GM18498 (cell line): ENCODE results near the gene TMCC1.
"Not testable (repeated sequence)": the region's sequence is repeated elsewhere in the genome, so short reads cannot be mapped to it uniquely, and the experiment has no call there.

Source experiments
- ATAC-seq: cut with Tn5 transposase; IDR thresholded peaks from one replicate; pipeline ENCODE4 v1.9.1; 2021; ENCODE audit warnings: mild to moderate bottlenecking, moderate library complexity; ENCODE audit not compliant: unreplicated experiment

Gene TMCC1

DNA sequence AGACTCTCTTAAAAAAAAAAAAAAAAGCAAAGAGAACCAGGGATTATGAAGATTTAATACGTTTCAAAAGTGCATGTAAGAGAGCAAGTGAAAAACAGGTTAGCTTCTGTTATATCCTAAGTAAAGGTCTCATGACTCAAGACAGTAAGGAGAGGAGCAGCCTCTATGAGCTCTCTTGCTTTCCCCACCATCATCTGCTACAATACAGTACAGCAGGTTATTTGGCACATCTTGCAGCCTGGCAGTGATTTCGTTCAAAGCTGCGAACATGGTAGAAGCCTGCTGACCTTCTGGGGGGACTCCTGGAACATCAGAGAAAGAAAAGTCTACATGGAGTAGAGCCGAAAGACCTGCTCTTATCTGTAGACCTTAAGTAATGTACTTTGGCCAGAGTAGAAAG lies 157.9 kb downstream of the TMCC1 start:
- no peak for ATAC-seq

DNA sequence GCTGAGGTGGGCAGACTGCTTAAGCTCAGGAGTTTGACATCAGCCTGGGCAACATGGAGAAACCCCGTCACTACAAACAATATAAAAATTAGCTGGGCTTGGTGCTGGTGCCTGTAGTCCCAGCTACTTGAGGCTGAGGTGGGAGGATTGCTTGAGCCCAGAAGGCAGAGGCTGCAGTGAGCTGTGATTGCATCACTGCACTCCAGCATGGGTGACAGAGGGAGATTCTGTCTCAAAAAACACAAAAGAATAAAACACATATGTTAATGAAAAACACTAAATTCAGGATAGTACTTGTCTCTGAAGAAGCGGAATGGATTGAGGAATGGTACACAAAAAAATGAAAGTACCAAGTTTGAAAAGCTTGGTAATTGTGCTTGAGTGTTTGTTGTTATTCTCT lies 159.1 kb downstream of the TMCC1 start:
- no peak for ATAC-seq

DNA sequence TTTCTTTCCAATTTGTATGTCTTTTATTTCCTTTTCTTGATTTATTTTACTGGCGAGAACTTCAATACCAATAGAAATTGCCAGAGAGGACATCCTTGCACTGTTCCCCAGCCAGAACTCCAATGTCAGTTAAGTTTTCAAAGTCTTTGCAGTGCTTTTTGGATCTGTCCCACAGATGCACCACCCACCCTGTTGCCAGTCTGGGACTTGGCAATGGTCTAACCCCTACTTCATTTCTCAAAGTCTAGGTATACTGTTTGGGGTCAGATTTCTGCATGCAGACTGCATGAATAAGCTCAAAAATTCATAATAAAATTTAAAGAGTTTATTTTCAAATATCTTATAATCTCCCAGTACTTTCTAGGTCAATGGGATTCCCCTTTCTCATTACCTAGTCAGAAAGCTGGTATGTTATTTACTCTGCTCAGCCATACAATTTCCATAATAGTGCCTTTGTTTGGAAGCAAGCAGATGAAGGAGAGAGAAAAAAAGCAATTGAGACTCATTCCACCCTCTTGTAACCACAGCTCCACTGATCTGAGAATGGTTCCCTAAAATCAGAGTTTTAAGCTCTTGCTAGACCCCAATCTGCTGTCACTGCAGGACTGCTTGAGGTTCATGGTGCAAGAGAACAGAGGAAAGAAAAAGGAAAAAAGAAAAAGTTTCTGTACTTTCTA lies 161.2 kb downstream of the TMCC1 start:
- ATAC-seq = no peak

DNA sequence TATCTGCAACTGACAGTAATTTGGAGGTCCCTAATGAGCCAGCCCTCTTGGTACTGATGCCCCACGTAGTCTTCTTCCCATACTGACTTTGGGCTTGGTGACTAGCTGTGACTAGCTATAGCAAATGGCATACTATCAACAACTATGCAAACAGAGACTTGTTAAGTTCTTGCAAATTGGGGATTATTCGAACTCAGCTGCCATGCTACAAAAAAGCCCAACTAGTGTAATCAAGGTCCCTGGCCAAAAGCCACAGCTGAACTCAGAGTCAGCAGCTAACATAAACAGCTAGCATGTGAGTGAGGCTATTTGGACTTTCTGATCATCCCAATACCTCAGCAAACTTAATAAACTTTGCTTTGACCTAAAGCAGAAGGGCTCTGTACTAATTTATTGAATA lies 165.8 kb downstream of the TMCC1 start:
- ATAC-seq = no peak

DNA sequence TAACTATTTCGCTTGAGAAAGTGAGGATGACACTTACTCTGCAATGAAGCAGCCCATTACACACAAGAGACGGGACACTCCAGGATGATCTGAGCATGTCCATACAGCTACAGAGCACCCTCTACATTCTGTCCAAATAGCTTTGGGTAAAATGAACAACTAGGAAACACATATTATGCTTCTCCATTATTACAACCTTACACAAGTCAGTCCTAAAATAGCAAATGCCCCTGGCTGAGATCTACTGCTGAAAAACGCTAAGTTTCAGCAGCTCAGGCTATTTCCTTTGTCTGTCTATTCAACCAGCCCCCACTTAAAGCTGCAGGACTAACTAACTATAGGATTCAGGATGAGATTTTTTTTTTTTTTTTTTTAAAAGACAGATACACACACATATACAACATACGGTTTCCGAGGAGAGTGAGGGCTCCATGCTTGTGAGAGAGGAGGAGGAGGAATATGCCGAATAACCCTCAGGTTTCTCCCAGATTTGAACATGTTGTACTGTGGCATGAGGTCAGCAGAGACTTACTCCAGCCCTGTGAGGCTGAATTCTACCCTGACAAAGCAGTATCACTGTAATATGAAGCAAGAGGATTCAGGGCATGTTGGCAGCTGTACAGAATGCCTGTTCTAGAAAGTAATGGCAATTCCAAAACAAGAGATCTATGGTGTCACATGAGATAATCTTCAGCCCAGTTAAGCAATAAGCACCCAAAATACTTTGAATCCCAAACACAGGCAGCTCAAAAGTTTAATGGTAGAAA lies 169.8 kb downstream of the TMCC1 start:
- ATAC-seq = no peak

DNA sequence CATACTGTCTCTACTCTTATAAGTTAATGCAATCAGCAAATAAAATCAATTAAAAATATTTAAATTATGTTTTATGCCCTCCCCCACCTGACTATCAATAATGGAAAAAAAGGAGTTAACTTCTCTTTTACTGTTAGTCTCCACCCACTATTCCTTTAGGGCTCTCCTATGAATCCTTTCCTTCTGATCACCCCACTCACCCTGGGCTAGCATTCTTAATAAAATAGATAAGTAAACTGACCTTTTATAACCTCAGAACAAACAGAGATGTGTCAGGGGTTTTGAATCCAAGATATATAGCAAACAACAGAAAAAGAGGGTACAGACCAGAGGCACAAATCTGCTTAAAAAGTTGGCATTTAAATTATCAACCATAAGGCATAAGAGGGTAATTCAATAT lies 171.0 kb downstream of the TMCC1 start:
- ATAC-seq = no peak

DNA sequence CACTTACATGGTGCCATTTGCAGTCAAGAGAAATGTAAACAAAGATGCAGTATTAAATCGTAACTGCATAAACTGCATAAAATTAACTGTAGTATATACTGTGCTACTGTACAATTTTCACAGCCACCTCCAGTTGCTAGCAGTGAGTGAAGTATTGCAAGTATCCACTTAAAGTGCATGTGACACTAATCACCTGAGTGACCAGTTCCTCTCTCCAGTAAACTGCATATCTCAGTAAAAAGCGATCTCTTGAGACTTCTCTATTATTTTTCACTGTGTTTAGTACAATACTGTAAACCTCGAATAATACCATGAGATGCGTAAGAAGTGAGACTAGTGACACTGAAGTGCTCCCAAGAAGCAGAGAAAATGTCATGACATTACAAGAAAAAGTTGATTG lies 175.3 kb downstream of the TMCC1 start:
- ATAC-seq = no peak

DNA sequence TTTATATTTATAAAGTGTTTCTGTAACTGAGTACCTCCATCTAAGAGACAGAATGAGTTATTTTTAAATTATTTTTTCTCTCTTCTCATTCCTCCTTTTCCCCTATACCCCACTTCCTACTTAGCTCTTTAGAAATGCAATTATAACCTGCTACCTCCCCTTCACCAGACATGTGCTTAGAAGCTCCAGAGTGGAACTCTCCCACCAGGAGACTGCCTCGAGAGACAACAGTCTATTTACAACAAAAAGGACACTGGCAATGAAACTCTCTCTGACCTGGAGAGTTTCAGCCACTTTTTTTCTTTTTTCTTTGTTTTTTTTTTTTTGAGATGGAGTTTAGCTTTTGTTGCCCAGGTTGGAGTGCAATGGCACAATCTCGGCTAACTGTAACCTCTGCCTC lies 177.7 kb downstream of the TMCC1 start:
- no peak for ATAC-seq

DNA sequence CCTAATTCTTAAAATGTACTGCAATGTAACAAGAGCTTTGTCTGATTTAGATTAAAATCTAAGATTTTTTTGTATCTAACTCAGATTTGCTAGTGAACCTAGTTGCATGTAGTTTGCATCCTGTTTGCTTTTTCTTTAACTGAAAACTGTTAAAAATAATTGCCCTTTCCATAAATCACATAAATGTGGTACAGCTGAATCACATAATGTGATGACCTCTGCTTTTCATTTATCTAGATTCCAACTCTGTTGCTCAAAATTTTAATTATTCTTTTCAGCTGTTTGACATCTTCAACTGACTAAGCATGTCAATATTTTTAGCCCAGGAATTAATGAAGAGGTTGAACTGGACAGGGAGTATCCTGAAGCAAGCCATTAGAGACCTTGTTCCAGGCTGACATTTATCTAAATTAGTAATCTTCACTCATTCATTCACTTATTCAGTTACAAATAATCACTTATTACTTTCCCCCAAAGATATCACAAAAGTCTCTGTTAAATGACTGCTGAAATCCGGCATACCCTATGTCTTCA lies 185.1 kb downstream of the TMCC1 start:
- ATAC-seq = no peak

DNA sequence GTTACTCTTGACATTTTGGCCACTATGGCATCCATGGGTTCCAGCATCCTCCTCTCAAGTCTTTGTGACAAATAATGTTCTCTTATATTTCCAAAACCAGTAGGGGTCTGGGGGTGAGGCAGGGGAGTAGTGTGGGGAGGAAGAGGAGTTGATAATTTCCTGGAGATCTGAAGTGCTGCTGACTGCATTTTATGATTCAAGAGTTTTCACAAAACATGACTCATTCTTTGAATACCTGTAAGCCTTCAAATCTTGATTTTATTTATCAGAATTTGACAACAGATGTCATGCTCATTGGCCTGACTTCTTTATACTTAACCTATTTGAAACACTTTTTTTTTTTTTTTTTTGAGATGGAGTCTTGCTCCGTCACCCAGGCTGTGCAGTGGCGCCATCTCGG lies 188.2 kb downstream of the TMCC1 start:
- no peak for ATAC-seq

DNA sequence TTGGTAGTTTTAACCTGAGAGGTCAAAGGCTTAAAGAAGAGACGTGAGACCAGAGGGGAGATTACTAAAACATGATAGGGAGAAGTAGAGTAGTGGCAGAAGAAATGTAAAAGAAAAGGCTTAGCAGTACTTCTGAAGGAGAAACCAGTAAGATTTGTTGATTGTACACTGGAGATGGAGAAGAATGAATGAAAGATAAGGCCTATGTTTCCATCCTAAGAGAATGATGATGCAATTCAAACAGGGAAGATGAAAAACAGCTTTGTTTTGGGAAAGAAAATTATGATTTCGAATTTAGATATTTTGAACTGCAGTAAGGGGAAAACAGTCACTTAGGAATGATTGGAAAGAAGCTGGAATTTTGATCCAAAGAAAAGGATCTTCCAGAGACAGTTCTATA lies 189.6 kb downstream of the TMCC1 start:
- no peak for ATAC-seq

DNA sequence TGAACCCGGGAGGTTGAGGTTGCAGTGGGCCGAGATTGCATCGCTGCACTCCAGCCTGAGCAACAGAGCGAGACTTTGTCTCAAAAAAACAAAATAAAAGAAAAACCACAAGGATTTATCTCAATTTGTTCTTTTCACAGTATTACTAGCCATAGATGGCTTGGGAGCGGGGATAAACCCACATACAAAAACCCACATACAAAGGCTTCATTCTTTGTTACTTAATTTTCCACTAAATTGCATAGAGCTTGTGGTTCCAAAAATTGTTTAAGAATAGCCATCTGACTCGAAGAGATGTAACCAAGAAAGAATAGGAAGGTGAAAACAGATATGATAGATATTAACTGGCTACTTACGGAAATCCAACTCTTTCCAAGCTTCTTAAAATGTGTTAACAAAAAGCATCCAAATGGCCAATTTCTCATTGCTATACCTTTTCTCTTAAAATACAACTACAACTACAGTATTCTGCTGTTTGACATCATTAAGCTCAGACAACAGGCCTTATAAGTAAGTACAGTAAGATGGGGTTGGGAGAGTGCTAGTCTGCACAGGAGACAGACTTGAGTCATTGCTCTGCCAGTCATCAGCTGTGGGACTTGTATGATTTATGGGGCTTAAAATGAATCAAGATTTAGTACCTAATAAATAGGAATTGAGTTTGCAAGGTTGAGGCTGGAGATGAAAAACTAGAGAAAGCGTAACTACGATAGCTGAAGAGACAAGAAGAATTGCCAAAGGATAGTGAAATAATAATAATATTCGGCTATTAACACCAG lies 190.4 kb downstream of the TMCC1 start:
- ATAC-seq = no peak

DNA sequence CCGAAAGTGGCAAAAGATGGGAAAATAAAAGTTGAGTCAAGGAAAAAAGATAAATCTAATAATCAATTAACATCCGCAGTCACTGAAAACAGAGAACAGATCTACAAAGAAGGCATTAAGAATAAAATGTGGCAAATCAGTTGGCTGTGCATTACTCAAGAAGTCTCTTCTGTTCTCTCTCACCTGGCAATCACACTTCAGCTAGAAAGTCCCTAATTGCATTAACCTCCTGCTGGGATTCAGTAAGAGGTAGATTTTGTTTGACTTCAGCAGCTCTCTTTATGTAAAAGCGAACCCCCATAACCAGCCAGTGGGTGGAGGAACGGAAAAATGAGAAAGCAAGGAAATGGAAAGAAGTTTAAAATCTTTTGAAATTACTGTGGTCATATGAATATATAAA lies 192.3 kb downstream of the TMCC1 start:
- ATAC-seq = no peak

DNA sequence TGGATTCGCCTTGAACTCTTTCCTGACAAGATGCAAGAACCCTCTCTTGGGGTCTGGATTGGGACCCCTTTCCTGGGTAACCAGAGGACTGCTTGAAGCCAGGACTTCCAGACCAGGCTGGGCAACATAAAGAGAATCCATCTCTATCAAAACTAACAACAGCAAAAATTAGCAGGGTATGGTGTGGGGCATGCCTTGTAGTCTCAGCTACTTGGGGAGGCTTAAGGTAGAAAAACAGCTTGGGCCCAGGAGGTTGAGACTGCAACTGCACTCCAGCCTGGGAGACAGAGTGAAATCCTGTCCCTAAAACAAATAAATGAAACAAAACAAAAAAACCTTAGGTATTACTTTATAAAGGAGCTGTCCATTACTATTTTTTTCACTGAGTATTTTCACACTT lies 193.9 kb downstream of the TMCC1 start:
- no peak for ATAC-seq

DNA sequence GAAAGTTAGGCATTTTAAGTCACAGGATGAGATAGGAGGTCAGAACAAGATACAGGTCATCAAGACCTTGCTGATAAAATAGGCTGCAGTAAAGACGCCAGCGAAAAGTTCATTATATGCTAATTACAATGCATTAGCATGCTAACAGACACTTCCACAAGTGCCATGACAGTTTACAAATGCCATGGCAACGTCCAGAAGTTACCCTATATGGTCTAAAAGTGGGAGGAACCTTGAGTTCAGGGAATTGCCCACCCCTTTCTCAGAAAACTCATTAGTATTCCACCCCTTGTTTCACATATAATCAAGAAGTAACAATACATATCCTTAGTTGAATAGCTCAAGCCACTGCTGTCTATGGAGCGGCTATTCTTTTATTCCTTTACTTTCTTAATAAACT lies 194.3 kb downstream of the TMCC1 start:
- no peak for ATAC-seq

DNA sequence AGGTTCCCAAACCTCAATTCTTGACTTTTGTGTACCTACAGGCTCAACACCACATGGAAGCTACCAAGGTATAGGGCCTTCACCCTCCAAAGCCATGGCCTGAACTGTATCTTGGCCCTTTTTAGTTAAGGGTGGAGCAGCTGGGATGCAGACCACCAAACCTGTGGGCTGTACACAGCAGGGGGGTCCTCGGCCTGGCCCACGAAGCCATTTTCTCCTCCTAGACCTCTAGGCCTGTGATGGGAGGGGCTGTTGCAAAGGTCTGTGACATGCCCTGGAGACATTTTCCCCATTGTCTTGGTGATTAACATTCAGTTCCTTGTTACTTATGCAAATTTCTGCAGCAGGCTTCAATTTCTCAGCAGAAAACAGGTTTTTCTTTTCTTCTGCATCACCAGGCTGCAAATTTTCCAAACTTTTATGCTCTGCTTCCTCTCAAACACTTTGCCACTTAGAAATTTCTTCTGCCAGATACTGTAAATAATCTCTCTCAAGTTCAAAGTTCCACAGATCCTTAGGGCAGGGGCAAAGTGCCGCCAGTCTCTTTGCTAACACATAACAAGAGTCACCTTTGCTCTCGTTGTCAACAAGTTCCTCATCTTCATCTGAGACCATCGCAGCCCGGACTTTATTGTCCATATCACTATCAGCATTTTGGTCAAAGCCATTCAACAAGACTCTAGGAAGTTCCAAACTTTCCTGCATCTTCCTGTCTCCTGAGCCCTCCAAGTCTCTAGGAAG lies 196.1 kb downstream of the TMCC1 start:
- no peak for ATAC-seq

DNA sequence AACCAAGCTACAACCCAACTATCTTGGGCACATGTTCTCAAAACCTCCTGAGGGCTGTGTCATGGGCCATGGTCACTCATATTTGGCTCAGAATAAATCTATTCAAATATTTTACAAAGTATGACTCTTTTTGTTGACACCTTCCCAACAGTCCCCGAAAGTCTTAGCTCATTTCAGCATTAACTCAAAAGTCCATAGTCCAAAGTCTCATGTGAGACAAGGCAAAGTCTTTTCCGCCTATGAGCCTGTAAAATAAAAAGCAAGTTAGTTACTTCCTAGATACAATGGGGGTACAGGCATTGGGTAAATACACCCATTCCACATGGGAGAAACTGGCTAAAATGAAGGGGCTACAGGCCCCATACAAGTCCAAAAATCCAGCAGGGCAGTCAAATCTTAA lies 197.1 kb downstream of the TMCC1 start:
- not testable (repeated sequence) for ATAC-seq

DNA sequence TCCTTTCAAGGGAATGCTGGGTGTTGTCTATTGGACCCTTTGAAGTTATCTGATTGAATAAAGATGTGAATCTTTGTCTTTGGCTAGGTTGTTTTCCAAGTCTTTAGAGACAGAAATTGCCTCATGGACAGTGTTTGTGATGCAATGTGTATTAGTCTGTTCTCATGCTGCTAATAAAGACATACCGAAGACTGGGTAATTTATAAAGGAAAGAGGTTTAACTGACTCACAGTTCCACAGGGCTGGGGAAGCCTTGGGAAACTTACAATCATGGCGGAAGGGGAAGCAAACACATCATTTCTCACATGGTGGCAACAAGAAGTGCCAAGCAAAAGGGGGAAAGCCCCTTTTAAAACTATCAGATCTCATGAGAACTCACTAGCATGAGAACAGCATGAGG lies 198.3 kb downstream of the TMCC1 start:
- no peak for ATAC-seq

DNA sequence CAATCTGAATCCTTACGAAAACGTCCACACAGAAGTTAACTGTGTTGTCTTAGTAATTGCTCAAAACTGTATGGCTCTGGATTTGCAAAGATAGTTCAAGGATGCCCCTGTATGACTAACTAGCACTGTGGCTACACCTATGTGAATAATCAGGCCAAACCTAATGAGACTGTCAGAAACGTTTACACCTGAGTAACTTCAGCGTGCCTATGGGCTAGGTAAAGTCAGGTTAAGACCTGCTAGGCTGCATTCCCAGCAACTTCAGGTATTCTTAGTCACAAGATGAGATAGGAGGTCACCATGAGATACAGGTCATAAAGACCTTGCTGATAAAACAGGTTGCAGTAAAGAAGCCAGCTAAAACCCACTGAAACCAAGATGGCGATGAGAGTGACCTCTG lies 199.3 kb downstream of the TMCC1 start:
- no peak for ATAC-seq

DNA sequence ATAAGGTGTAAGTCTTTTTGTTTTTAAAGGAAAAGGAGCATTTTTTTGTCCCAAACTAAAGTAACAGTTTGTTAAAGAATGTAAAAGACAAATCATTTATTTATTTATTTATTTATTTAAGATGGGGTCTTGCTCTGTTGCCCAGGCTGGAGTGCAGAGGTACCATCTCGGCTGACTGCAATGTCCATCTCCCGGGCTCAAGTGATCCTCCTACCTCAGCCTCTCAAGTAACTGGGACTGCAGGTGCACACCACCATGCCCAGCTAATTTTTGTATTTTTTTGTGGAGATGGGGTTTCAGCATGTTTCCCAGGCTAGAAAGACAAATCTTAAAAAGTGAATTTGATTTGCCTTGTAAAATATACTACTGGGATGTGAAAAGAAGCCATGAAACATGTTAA lies 200.8 kb downstream of the TMCC1 start:
- no peak for ATAC-seq

DNA sequence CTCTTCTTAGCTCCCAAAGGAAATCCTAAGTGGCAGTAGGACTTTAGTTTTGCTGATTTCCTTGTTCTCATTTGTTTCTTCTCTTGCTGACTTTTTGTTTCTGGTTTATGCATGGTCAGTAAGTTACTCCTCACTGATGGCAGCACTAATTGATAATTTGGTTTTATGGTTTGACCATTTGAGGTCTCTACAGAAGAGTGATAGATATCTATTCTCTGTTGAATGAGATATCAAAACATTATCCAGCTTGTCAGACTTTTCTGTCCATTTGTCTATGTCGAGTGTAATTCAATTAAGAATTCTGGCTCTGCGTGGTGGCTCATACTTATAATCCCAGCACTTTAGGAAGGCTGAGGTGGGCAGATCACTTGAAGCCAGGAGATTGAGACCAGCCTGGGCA lies 202.5 kb downstream of the TMCC1 start:
- no peak for ATAC-seq
